Adipocyte (in vitro differentiated cells): ENCODE measurements around the gene MAST4.
"Not testable (repeated sequence)": the region's sequence is repeated elsewhere in the genome, so short reads cannot be mapped to it uniquely, and the experiment has no call there.

ENCODE experiments used
- DNase-seq: peaks from one replicate; pipeline ENCODE4 v3.0.0-alpha.2; 2015; ENCODE audit warnings: low read depth
- H3K27me3 ChIP-seq: replicated peaks from 2 replicates; pipeline ENCODE4 v1.7.0; 2013; ENCODE audit warnings: mild to moderate bottlenecking, low read length, moderate library complexity; ENCODE audit not compliant: control insufficient read depth, insufficient read depth
- H3K36me3 ChIP-seq: 2 replicates; pipeline ENCODE4 v1.7.0; 2013; ENCODE audit warnings: low read length, mild to moderate bottlenecking, moderate library complexity; ENCODE audit not compliant: control insufficient read depth, insufficient read depth, severe bottlenecking
- H3K4me1 ChIP-seq: 2 replicates; pipeline ENCODE4 v1.7.0; 2013; ENCODE audit warnings: mild to moderate bottlenecking, low read length, moderate library complexity; ENCODE audit not compliant: control insufficient read depth, insufficient read depth
- H3K4me3 ChIP-seq: 2 replicates; pipeline ENCODE4 v1.7.0; 2013; ENCODE audit warnings: mild to moderate bottlenecking, low read length, moderate library complexity
- H3K9ac ChIP-seq: 2 replicates; pipeline ENCODE4 v1.7.0; 2013; ENCODE audit warnings: mild to moderate bottlenecking, low read length, moderate library complexity
- H3K9me3 ChIP-seq: 2 replicates; pipeline ENCODE4 v1.7.0; 2013; ENCODE audit warnings: mild to moderate bottlenecking, low read length, moderate library complexity; ENCODE audit not compliant: control insufficient read depth

The MAST4 gene

GRCh38 chr5:66671305-66671704, 75.1 kb downstream of the MAST4 start:
- Histone ChIP-seq H3K36me3 (no peaks in the 10 kb centered on the region), H3K9ac (no peak overlapping the region), H3K27me3 (peaks cover 34% of the 10 kb centered on the region), H3K9me3 (no peaks in the 10 kb centered on the region), H3K4me1 (no peaks in the 10 kb centered on the region), H3K4me3 (no peak overlapping the region)
- no peak for DNase-seq

GRCh38 chr5:66674802-66675201, 78.6 kb downstream of the MAST4 start:
- Histone ChIP-seq H3K4me1 (no peaks in the 10 kb centered on the region), H3K9ac (no peak overlapping the region), H3K4me3 (no peak overlapping the region), H3K36me3 (no peaks in the 10 kb centered on the region), H3K27me3 (peaks cover 21% of the 10 kb centered on the region), H3K9me3 (no peaks in the 10 kb centered on the region)
- DNase-seq: no peak

DNA sequence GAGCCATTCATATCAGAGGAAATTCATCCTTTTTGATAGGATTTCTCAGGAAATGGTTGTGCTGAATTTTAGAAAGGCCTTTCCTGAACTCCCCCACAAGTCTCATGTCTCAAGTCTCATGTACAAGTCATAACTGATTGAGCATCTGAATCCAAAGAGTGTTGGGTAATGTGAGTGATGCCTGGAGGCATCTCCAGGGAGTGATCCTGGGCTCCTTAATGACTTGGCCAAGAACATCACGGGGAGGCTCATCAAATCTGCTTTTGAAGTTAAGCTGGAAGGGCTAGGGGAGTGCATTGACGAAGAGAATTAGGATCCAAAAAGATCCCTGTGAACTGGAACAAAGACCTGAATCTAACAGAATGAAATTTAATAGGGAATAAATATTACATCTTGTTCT, 79.2 kb downstream of the MAST4 start:
- H3K27me3 ChIP-seq: peaks cover 23% of the 10 kb centered on the region
- no peaks in the 10 kb centered on the region for H3K4me1 ChIP-seq
- no peaks in the 10 kb centered on the region for H3K9me3 ChIP-seq
- no peaks in the 10 kb centered on the region for H3K36me3 ChIP-seq
- H3K9ac ChIP-seq: no peak overlapping the region
- no peak overlapping the region for H3K4me3 ChIP-seq
- no peak for DNase-seq

- Histone ChIP-seq H3K36me3 (no peaks in the 10 kb centered on the region), H3K4me1 (no peaks in the 10 kb centered on the region), H3K27me3 (peaks cover 18% of the 10 kb centered on the region), H3K4me3 (no peak overlapping the region), H3K9ac (no peak overlapping the region), H3K9me3 (no peaks in the 10 kb centered on the region)
- no peak for DNase-seq
These were observed 84.0 kb downstream of the MAST4 start for GRCh38 chr5:66680221-66680620.

- Histone ChIP-seq H3K9me3 (no peaks in the 10 kb centered on the region), H3K4me1 (no peaks in the 10 kb centered on the region), H3K36me3 (no peaks in the 10 kb centered on the region), H3K27me3 (peaks cover 14% of the 10 kb centered on the region), H3K9ac (no peak overlapping the region), H3K4me3 (no peak overlapping the region)
- no peak for DNase-seq
These were observed 84.6 kb downstream of the MAST4 start for GRCh38 chr5:66680804-66681203.

- H3K9ac ChIP-seq: no peak overlapping the region
- H3K4me3 ChIP-seq: no peak overlapping the region
- H3K4me1 ChIP-seq: no peaks in the 10 kb centered on the region
- no peak for DNase-seq
- no peaks in the 10 kb centered on the region for H3K36me3 ChIP-seq
- H3K27me3 ChIP-seq: peaks cover 14% of the 10 kb centered on the region
- H3K9me3 ChIP-seq: no peaks in the 10 kb centered on the region
These were observed 88.5 kb downstream of the MAST4 start for GRCh38 chr5:66684663-66685062.

- H3K9me3 ChIP-seq: no peaks in the 10 kb centered on the region
- no peaks in the 10 kb centered on the region for H3K27me3 ChIP-seq
- H3K36me3 ChIP-seq: no peaks in the 10 kb centered on the region
- H3K4me3 ChIP-seq: no peak overlapping the region
- DNase-seq: no peak
- no peak overlapping the region for H3K9ac ChIP-seq
- H3K4me1 ChIP-seq: no peaks in the 10 kb centered on the region
These were observed 93.5 kb downstream of the MAST4 start for GRCh38 chr5:66689522-66690220.

DNA sequence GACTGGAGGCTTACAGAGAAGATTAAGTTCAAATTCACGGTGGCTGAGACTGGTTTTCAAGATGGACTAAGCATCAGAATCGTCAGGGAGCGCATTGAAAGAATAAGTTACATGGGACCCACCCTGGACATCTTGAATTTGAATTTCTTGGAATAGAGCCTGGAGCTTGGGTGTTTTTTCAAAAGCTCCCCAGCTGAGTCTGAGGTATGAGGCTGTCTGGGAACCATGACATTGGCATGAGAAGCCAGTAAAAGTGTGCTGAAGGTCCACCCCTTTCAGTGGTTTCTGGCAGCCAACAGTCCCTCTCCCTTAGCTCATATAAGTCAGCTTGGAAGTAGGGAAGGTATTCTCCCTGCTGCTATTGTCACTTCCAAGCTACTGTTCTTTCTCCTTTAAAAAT, 97.8 kb downstream of the MAST4 start:
- Histone ChIP-seq H3K4me3 (no peak overlapping the region), H3K36me3 (no peaks in the 10 kb centered on the region), H3K4me1 (no peaks in the 10 kb centered on the region), H3K9ac (no peak overlapping the region), H3K27me3 (peaks cover 8% of the 10 kb centered on the region), H3K9me3 (no peaks in the 10 kb centered on the region)
- DNase-seq: no peak

GRCh38 chr5:66695840-66696239, 99.6 kb downstream of the MAST4 start:
- not testable (repeated sequence) for H3K9ac ChIP-seq, H3K27me3 ChIP-seq, H3K36me3 ChIP-seq, DNase-seq, H3K4me3 ChIP-seq, H3K4me1 ChIP-seq, H3K9me3 ChIP-seq

DNA sequence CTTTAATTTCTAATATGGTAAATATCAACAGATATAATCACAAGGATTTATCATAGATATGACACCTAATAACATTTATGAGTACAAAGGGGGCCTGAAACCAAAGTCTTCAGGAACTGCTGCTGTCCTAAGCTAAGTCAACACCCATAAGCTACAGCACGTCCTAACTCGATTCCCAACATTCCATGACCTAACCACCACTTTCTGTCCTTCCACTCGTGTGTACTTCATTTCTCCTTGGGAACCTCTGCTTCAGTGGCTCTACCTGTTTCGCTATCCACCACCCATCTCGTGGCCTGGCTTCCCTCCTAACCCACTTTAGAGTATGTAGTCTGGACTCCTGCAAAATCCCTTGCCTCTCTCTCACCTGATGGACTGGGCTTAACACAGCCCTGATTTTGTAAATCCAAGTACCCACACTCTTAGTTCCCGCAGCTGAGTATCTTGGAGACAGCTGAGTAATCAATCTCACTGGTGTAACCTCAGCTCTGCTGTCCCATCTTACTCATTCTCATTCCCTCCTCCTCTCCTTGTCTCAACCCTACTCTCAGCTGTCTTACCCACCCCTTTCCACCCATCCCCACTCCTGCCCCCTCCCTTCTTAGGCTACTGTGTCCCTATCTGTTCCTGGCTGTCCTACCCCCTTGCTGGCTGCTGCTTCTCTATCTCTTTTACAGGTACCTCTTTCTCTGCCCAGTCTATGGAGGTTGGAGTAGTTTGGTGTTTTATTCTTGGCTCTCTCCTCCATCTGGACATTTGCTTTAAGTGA, 101.8 kb downstream of the MAST4 start:
- Histone ChIP-seq H3K27me3 (peaks cover 9% of the 10 kb centered on the region), H3K9ac (no peak overlapping the region), H3K4me3 (no peak overlapping the region), H3K36me3 (no peaks in the 10 kb centered on the region), H3K4me1 (no peaks in the 10 kb centered on the region), H3K9me3 (no peaks in the 10 kb centered on the region)
- no peak for DNase-seq

DNA sequence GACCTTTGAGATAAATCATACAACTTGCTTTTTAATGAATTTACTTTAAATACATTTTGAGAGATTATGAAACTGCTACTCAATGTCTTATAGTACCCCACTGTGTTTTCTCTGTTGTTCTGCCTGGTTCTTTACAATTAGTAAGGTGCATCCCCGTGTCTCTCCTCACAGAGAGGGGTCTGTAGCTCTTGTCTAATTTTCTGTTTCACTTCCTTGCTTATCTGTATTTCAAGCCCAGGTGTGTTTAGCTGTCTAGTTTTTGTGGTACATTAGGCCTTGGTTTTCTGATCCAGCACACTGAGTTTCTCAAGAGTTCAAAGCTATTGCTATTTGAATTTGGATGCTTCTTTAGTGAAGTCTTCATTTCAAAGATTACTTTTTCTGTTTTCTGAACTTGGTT, 105.1 kb downstream of the MAST4 start:
- H3K4me3 ChIP-seq: no peak overlapping the region
- no peaks in the 10 kb centered on the region for H3K9me3 ChIP-seq
- H3K9ac ChIP-seq: no peak overlapping the region
- peaks cover 7% of the 10 kb centered on the region for H3K4me1 ChIP-seq
- no peak for DNase-seq
- no peaks in the 10 kb centered on the region for H3K36me3 ChIP-seq
- H3K27me3 ChIP-seq: peaks cover 12% of the 10 kb centered on the region
